ENCODE measurements around the gene HMCES.

HMCES gene

GRCh38 chr3:129254536-129255230 is 24.0 kb upstream of the HMCES start:
- TF ChIP-seq, protein P1, sequence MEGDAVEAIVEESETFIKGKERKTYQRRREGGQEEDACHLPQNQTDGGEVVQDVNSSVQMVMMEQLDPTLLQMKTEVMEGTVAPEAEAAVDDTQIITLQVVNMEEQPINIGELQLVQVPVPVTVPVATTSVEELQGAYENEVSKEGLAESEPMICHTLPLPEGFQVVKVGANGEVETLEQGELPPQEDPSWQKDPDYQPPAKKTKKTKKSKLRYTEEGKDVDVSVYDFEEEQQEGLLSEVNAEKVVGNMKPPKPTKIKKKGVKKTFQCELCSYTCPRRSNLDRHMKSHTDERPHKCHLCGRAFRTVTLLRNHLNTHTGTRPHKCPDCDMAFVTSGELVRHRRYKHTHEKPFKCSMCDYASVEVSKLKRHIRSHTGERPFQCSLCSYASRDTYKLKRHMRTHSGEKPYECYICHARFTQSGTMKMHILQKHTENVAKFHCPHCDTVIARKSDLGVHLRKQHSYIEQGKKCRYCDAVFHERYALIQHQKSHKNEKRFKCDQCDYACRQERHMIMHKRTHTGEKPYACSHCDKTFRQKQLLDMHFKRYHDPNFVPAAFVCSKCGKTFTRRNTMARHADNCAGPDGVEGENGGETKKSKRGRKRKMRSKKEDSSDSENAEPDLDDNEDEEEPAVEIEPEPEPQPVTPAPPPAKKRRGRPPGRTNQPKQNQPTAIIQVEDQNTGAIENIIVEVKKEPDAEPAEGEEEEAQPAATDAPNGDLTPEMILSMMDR (IDR thresholded peaks at IDR 0.05; ENCODE audit: low read depth, low read length), result no peak
- no peak overlapping the region for H3K4me3 ChIP-seq (ENCODE audit: low read depth, low read length)
- no peak for DNase-seq
- H3K27me3 ChIP-seq, result no peaks in the 10 kb centered on the region
- peaks cover 65% of the 10 kb centered on the region for H3K36me3 ChIP-seq
- H3K9me3 ChIP-seq, result no peaks in the 10 kb centered on the region
- no peaks in the 10 kb centered on the region for H3K4me1 ChIP-seq

DNA sequence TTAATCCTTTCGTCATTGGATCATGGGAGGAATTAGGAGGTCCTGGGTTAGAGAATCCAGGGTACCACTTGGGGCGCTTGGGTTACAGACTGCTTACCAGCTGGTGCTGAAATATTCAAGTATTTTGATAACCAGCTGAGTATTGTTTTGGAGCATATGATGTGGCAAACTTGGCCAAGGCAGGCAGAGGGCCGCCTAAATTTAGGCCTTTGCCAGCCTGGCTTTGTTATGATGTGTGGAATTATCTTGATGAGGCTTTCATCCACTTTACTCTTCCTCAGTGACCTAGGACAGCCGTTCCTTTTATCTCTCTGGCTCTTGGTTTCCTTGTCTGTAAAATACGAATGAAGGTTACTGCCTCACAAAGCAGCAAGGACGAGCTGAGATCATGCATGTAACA is 22.4 kb upstream of the HMCES start:
- H3K36me3 ChIP-seq, result peaks cover 80% of the 10 kb centered on the region
- no peaks in the 10 kb centered on the region for H3K9me3 ChIP-seq
- TF ChIP-seq, protein P1 (IDR thresholded peaks at IDR 0.05; ENCODE audit: low read depth, low read length), result no peak
- H3K4me1 ChIP-seq, result no peaks in the 10 kb centered on the region
- H3K27me3 ChIP-seq, result no peaks in the 10 kb centered on the region
- no peak overlapping the region for H3K4me3 ChIP-seq (ENCODE audit: low read depth, low read length)
- DNase-seq, result no peak

- H3K27me3 ChIP-seq, result no peaks in the 10 kb centered on the region
- H3K36me3 ChIP-seq, result peaks cover 84% of the 10 kb centered on the region
- no peak overlapping the region for H3K4me3 ChIP-seq (ENCODE audit: low read depth, low read length)
- no peaks in the 10 kb centered on the region for H3K4me1 ChIP-seq
- H3K9me3 ChIP-seq, result no peaks in the 10 kb centered on the region
- TF ChIP-seq, protein P1 (IDR thresholded peaks at IDR 0.05; ENCODE audit: low read depth, low read length), result no peak
- DNase-seq, result no peak
Observed at GRCh38 chr3:129257609-129258008, 21.1 kb upstream of the HMCES start.

DNA sequence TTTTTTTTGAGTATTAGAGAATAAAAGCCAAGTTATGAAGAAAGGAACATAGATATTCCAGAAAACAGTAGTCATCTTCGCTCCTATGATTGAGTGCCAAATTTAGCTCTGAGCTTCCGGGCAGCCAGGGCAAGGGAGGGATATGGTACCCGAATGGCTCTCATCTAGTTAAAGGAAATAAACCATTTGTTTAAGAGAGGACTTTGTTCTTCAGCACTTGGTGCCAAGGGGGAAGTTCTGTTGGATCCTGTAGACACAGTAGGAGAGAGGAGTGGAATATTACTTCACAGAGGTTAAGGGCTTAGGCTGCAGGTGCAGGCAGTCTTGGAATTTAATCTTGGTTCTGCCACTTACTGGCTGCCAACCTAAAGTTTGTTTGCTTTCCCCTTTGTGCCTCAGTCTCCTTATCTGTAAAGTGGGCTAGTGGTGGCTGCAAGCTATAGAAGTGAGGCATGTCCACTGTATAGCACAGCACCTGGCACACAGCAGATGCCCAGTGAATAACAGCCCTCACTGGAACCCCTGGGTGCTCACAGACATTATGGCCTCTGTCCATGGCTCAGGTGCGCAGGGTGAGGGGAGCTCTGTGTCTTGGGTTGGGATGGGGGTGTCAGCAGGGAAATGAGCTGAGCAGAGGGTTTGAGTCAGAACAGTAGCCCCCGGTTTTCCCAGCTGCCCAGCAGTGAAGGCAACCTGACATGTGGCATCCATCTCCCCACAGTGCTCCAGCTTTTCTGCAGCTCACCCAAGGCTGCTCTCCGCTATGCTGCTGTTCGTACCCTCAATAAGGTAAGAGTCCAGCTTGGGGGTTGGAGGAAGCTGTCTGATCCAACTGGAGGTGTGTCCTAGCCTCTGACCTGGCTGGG is 18.8 kb upstream of the HMCES start:
- Histone ChIP-seq H3K36me3 (peaks cover 84% of the 10 kb centered on the region), H3K9me3 (no peaks in the 10 kb centered on the region), H3K27me3 (no peaks in the 10 kb centered on the region), H3K4me3 (ENCODE audit: low read depth, low read length) (no peak overlapping the region), H3K4me1 (no peaks in the 10 kb centered on the region)
- DNase-seq, result no peak
- TF ChIP-seq, protein P1 (IDR thresholded peaks at IDR 0.05; ENCODE audit: low read depth, low read length), result no peak

DNA sequence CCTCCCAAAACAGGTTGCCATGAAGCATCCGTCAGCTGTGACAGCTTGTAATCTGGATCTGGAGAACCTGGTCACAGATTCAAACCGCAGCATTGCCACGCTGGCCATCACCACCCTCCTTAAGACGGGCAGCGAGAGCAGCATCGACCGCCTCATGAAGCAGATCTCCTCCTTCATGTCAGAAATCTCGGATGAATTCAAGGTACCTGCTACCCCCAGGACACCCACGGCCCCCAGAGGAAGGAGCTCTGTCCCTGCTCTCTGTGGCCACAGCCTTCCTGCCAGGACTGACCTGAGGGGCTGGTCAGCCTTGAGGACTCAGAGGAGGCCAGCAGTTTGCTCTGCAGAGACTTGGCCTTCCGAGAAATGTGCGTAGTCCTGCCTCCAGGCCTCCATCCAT is 18.1 kb upstream of the HMCES start:
- no peak for DNase-seq
- Histone ChIP-seq H3K4me3 (ENCODE audit: low read depth, low read length) (no peak overlapping the region), H3K36me3 (peaks cover 88% of the 10 kb centered on the region), H3K4me1 (no peaks in the 10 kb centered on the region), H3K27me3 (no peaks in the 10 kb centered on the region), H3K9me3 (no peaks in the 10 kb centered on the region)
- TF ChIP-seq, protein P1 (IDR thresholded peaks at IDR 0.05; ENCODE audit: low read depth, low read length), result no peak

DNA sequence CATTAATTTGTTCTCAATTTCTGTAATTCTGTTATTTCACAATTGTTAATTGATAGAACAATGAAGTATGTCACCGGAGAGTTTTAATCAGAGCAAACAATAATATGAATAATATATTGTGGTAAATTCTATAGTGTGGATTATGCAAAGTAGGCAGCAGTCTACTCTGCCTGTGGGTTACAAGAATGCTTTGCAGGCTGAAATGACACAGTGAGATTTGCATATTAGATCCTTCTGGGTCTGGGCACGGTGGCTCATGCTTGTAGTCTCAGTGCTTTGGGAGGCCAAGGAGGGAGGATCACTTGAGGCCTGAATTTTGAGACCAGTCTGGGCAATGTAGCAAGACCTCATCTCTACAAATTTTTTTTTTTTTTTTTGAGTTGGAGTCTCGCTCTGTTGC is 16.8 kb upstream of the HMCES start:
- Histone ChIP-seq H3K27me3 (no peaks in the 10 kb centered on the region), H3K4me3 (ENCODE audit: low read depth, low read length) (no peak overlapping the region), H3K4me1 (no peaks in the 10 kb centered on the region), H3K36me3 (peaks cover 85% of the 10 kb centered on the region), H3K9me3 (no peaks in the 10 kb centered on the region)
- DNase-seq, result no peak
- TF ChIP-seq, protein P1 (IDR thresholded peaks at IDR 0.05; ENCODE audit: low read depth, low read length), result no peak

All from BE2C (cell line).